HAP-1 (cell line): ENCODE data around the gene CYREN.

Source experiments
- DNase-seq, 2 experiments: peaks; one replicate each; pipeline ENCODE4 v3.0.0-alpha.2; 2016 to 2020; ENCODE audit warnings: low spot score in 2 of 2
- H3K27me3 ChIP-seq: fragments of 250-450 bp; sonication (Bioruptor Pico); 2 replicates; pipeline ENCODE4 v1.5.1; 2020; ENCODE audit warnings: low read depth, mild to moderate bottlenecking, moderate library complexity
- H3K36me3 ChIP-seq: fragments of 250-450 bp; sonication (Bioruptor Pico); replicated peaks from 2 replicates; pipeline ENCODE4 v1.5.1; 2020; ENCODE audit warnings: mild to moderate bottlenecking
- H3K4me1 ChIP-seq: fragments of 250-450 bp; sonication (Bioruptor Pico); 2 replicates; pipeline ENCODE4 v1.5.1; 2020; ENCODE audit warnings: mild to moderate bottlenecking
- H3K4me3 ChIP-seq: fragments of 250-450 bp; sonication (Bioruptor Pico); 2 replicates; pipeline ENCODE4 v1.5.1; 2020; ENCODE audit warnings: mild to moderate bottlenecking, moderate library complexity
- H3K9me3 ChIP-seq: fragments of 250-450 bp; sonication (Bioruptor Pico); 2 replicates; pipeline ENCODE4 v1.5.1; 2020; ENCODE audit warnings: mild to moderate bottlenecking, moderate library complexity
- in situ Hi-C: fragments of 300-500 bp; cut with MboI; formaldehyde crosslinking; loops from 3 replicates; pipeline ENCODE4 v1.14.3; 2020; ENCODE audit warnings: low sequenced_read_pairs, inconsistent platforms, mixed read lengths

Gene CYREN

GRCh38 chr7:135167365-135167917, 3.1 kb downstream of the CYREN start:
- H3K4me1 ChIP-seq, result peaks cover 9% of the 10 kb centered on the region
- peaks cover 66% of the 10 kb centered on the region for H3K36me3 ChIP-seq
- H3K27me3 ChIP-seq, result no peaks in the 10 kb centered on the region
- H3K9me3 ChIP-seq, result 0 out of 2 replicates have a peak, but pooled peaks cover 4% of the 10 kb centered on the region
- H3K4me3 ChIP-seq, result no peak overlapping the region
- in situ Hi-C loops, result loop anchor here (25.0 kb wide), 1 partner anchor 180 kb away; the partner anchor contains the start of gene AGBL3
- no peak for DNase-seq

GRCh38 chr7:135166338-135166990, 4.0 kb downstream of the CYREN start:
- Histone ChIP-seq H3K4me1 (peaks cover 9% of the 10 kb centered on the region), H3K9me3 (0 out of 2 replicates have a peak, but pooled peaks cover 6% of the 10 kb centered on the region), H3K4me3 (no peak overlapping the region), H3K27me3 (no peaks in the 10 kb centered on the region), H3K36me3 (peaks cover 66% of the 10 kb centered on the region)
- in situ Hi-C loops, result loop anchor here (25.0 kb wide), 1 partner anchor 179 kb away; the partner anchor contains the start of gene AGBL3
- no peak for DNase-seq

DNA sequence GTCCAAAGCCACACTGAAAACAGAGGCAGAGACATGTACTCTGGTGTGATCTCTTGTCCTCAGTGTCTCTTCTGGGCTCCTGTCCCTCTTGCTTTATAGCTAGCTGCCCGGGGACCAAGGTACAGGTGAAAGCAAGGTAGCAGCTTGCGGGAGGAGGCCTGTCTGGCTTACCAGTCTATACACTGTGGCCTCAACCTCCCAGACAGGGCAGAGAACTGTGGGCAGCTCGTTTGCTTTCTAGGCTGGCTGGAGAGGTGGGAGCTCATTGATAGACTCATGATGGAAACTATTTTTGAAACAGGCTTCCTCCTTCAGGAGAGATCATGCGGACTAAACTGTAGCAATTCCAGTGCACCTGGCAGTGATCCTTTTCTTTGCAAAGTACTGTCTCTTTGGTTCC, 4.6 kb downstream of the CYREN start:
- DNase-seq, result no peak
- in situ Hi-C loops, result loop anchor here (25.0 kb wide), 1 partner anchor 179 kb away; the partner anchor contains the start of gene AGBL3
- no peaks in the 10 kb centered on the region for H3K27me3 ChIP-seq
- 0 out of 2 replicates have a peak, but pooled peaks cover 6% of the 10 kb centered on the region for H3K9me3 ChIP-seq
- peaks cover 66% of the 10 kb centered on the region for H3K36me3 ChIP-seq
- H3K4me3 ChIP-seq, result no peak overlapping the region
- peaks cover 6% of the 10 kb centered on the region for H3K4me1 ChIP-seq

GRCh38 chr7:135164357-135165061, 6.0 kb downstream of the CYREN start:
- in situ Hi-C loops, result loop anchor here (25.0 kb wide), 1 partner anchor 177 kb away; the partner anchor contains the start of gene AGBL3
- Histone ChIP-seq H3K36me3 (peaks cover 56% of the 10 kb centered on the region), H3K4me1 (peaks cover 5% of the 10 kb centered on the region), H3K4me3 (no peak overlapping the region), H3K9me3 (0 out of 2 replicates have a peak, but pooled peaks cover 6% of the 10 kb centered on the region), H3K27me3 (no peaks in the 10 kb centered on the region)
- no peak for DNase-seq

DNA sequence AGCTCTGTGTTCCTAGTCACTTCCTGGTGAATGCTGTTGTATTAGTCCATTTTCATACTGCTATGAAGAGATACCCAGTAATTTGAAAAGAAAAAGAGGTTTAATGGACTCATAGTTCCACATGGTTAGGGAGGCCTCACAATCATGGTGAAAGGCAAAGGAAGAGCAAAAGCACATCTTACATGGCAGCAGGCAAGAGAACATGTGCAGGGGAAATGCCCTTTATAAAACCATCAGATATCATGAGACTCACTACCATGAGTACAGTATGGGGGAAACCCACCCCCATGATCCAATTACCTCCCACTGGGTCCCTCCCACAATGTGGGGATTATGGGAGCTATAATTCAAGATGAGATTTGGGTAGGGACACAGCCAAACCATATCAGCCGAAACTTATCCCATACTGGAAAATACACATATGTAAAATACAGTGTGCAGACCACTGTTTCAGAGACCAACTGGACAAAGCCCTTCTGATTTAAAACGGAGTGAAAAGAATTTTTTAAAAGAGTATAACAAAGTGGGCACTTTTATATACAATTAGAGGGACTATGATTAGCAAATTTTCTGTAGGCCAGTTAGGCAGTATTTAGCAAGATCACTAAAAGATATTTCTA, 8.0 kb downstream of the CYREN start:
- in situ Hi-C loops, result loop anchor here (25.0 kb wide), 1 partner anchor 175 kb away; the partner anchor contains the start of gene AGBL3
- Histone ChIP-seq H3K4me1 (no peaks in the 10 kb centered on the region; the same call in 1 of the 2 replicates), H3K9me3 (0 out of 2 replicates have a peak, but pooled peaks cover 6% of the 10 kb centered on the region), H3K36me3 (peaks cover 39% of the 10 kb centered on the region), H3K4me3 (no peak overlapping the region), H3K27me3 (no peaks in the 10 kb centered on the region)
- no peak for DNase-seq

DNA sequence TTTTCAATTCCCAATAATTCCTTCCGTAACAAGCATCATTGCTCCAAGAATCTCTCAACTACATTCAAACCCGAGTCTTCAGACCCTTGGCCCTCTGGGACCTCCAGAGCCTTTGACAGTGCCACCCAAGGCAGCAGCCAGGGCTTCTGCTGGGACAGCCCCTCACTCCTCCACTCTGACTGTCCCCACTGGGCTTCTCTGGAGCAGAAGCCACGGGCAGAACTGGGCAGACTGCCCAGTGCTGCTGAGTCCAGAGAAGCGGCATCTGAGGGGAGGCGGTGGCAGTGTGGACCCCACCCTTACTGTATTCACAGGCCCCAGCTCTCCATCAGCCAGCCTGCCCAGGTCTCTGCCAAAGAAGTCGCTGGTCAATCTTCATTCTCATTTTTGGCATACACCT, 8.8 kb downstream of the CYREN start:
- H3K4me3 ChIP-seq, result no peak overlapping the region
- no peaks in the 10 kb centered on the region; the same call in 1 of the 2 replicates for H3K4me1 ChIP-seq
- H3K36me3 ChIP-seq, result peaks cover 31% of the 10 kb centered on the region
- H3K27me3 ChIP-seq, result no peaks in the 10 kb centered on the region
- no peak for DNase-seq
- H3K9me3 ChIP-seq, result 0 out of 2 replicates have a peak, but pooled peaks cover 6% of the 10 kb centered on the region
- in situ Hi-C loops, result loop anchor here (25.0 kb wide), 1 partner anchor 174 kb away; the partner anchor contains the start of gene AGBL3

GRCh38 chr7:135160858-135161653, 9.5 kb downstream of the CYREN start:
- H3K27me3 ChIP-seq, result no peaks in the 10 kb centered on the region
- in situ Hi-C loops, result loop anchor here (25.0 kb wide), 1 partner anchor 174 kb away; the partner anchor contains the start of gene AGBL3
- no peak overlapping the region for H3K4me3 ChIP-seq
- H3K9me3 ChIP-seq, result 0 out of 2 replicates have a peak, but pooled peaks cover 6% of the 10 kb centered on the region
- H3K36me3 ChIP-seq, result peaks cover 24% of the 10 kb centered on the region
- no peak for DNase-seq
- H3K4me1 ChIP-seq, result no peaks in the 10 kb centered on the region; the same call in 1 of the 2 replicates

DNA sequence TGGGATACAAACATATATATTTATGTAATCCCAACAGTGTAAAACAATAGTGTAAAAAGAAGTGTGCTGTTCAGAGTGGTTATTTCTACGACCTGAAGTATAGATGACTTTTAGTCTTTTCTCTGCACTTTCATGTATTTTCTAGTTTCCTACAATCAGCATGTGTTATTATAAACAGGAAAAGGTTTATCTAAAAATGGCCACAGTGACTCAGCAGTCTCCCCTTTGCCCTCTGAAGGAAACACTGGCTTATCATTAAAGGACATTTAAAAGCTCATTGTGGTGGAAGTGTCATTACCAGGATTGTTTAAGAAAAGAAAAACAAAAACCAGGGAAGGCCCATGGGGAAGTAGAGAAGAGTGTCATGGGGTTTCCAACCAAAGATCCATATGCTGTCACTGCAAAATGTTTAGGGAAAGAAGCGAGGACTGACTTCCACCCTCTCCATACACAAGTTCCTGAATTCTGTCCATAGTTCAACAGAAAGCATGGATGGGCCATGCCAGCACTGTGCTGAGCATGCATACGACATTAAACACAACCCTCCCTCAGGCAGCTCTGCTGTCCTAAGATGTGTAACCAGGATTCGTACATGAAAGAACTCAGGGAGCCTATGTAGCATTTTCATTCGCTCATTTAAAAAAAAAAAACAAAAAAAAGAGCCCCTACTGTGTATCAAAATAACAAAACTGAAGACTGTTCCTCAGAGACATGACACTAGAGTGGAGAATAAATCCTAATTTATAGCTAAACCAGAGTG, 10.2 kb downstream of the CYREN start:
- in situ Hi-C loops, result loop anchor here (25.0 kb wide), 1 partner anchor 173 kb away; the partner anchor contains the start of gene AGBL3
- Histone ChIP-seq H3K9me3 (0 out of 2 replicates have a peak, but pooled peaks cover 6% of the 10 kb centered on the region), H3K4me3 (no peak overlapping the region), H3K4me1 (no peaks in the 10 kb centered on the region; the same call in 1 of the 2 replicates), H3K27me3 (no peaks in the 10 kb centered on the region), H3K36me3 (peaks cover 17% of the 10 kb centered on the region)
- no peak for DNase-seq

- in situ Hi-C loops, result loop anchor here (25.0 kb wide), 1 partner anchor 172 kb away; the partner anchor contains the start of gene AGBL3
- peaks cover 9% of the 10 kb centered on the region; the same call in 1 of the 2 replicates for H3K36me3 ChIP-seq
- no peaks in the 10 kb centered on the region for H3K27me3 ChIP-seq
Observed at GRCh38 chr7:135159359-135160085, 11.0 kb downstream of the CYREN start.

GRCh38 chr7:135158874-135159273, 11.6 kb downstream of the CYREN start:
- in situ Hi-C loops, result loop anchor here (25.0 kb wide), 1 partner anchor 172 kb away; the partner anchor contains the start of gene AGBL3
- peaks cover 3% of the 10 kb centered on the region; the same call in 1 of the 2 replicates for H3K36me3 ChIP-seq
- H3K27me3 ChIP-seq, result no peaks in the 10 kb centered on the region
- no peak for DNase-seq
- no peaks in the 10 kb centered on the region; the same call in 1 of the 2 replicates for H3K4me1 ChIP-seq
- peaks cover 6% of the 10 kb centered on the region; the same call in 1 of the 2 replicates for H3K9me3 ChIP-seq
- H3K4me3 ChIP-seq, result no peak overlapping the region

More at GRCh38 chr7:135159359-135160085, 11.0 kb downstream of the CYREN start:
- no peak for DNase-seq
- no peak overlapping the region for H3K4me3 ChIP-seq
- peaks cover 6% of the 10 kb centered on the region; the same call in 1 of the 2 replicates for H3K9me3 ChIP-seq
- H3K4me1 ChIP-seq, result no peaks in the 10 kb centered on the region; the same call in 1 of the 2 replicates

- H3K9me3 ChIP-seq, result peaks cover 6% of the 10 kb centered on the region; the same call in 1 of the 2 replicates
- in situ Hi-C loops, result loop anchor here (25.0 kb wide), 1 partner anchor 171 kb away; the partner anchor contains the start of gene AGBL3
Observed at GRCh38 chr7:135158141-135158655, 12.3 kb downstream of the CYREN start.

More at GRCh38 chr7:135158141-135158655, 12.3 kb downstream of the CYREN start:
- H3K36me3 ChIP-seq, result no peaks in the 10 kb centered on the region; the same call in 1 of the 2 replicates
- H3K27me3 ChIP-seq, result no peaks in the 10 kb centered on the region
- DNase-seq, result no peak
- H3K4me3 ChIP-seq, result no peak overlapping the region
- no peaks in the 10 kb centered on the region; the same call in 1 of the 2 replicates for H3K4me1 ChIP-seq
